Natural killer cell (primary cell): ENCODE measurements around the gene HLA-E. TPM values are rescaled to one million over a fixed set of nuclear protein-coding genes. Genes with fewer than 3 reads are reported as not detected.
"Not testable (repeated sequence)": the region's sequence is repeated elsewhere in the genome, so short reads cannot be mapped to it uniquely, and the experiment has no call there.

ENCODE experiments used
- ATAC-seq, 3 donors: fragments of 150-1000 bp in 2 of 3; fragments of 200-7000 bp in 1 of 3; cut with Tn5 transposase; 1 replicate in 1 of 3; 2 replicates in 2 of 3; pipeline ENCODE4 v1.10.0; 2021; ENCODE audit warnings: mild to moderate bottlenecking in 2 of 3, moderate library complexity in 2 of 3
- DNase-seq, 2 donors: peaks; one replicate each; pipeline versions ENCODE4 v3.0.0 to v3.0.0-alpha.2; 2013 to 2021; ENCODE audit warnings: mixed read lengths in 1 of 2
- H3K27ac ChIP-seq: one replicate; pipeline ENCODE4 v1.5.1; 2013; ENCODE audit warnings: mild to moderate bottlenecking, low read length
- H3K27me3 ChIP-seq: one replicate; pipeline ENCODE4 v1.6.1; 2013; ENCODE audit warnings: low read length; ENCODE audit not compliant: control insufficient read depth, insufficient read depth
- H3K36me3 ChIP-seq: one replicate; pipeline ENCODE4 v1.6.1; 2013; ENCODE audit warnings: low read length; ENCODE audit not compliant: control insufficient read depth, insufficient read depth
- H3K4me1 ChIP-seq: one replicate; pipeline ENCODE4 v1.6.1; 2013; ENCODE audit warnings: low read length; ENCODE audit not compliant: control insufficient read depth, insufficient read depth
- H3K4me3 ChIP-seq: one replicate; pipeline ENCODE4 v1.5.1; 2013; ENCODE audit warnings: low read length
- H3K9me3 ChIP-seq: one replicate; pipeline ENCODE4 v1.6.1; 2013; ENCODE audit warnings: low read length; ENCODE audit not compliant: control insufficient read depth, insufficient read depth
- H3K27ac Mint-ChIP-seq, 2 donors: one replicate each; pipeline ENCODE4 v1.8.0; 2022; ENCODE audit warnings: mild to moderate bottlenecking in 2 of 2, mixed read lengths in 2 of 2, moderate library complexity in 1 of 2
- H3K27me3 Mint-ChIP-seq, 2 donors: one replicate each; pipeline ENCODE4 v1.8.0; 2022; ENCODE audit warnings: low read depth in 2 of 2, mixed read lengths in 2 of 2
- H3K36me3 Mint-ChIP-seq: one replicate; pipeline ENCODE4 v1.8.0; 2022; ENCODE audit warnings: mixed read lengths
- H3K4me1 Mint-ChIP-seq, 2 donors: one replicate each; pipeline ENCODE4 v1.8.0; 2022; ENCODE audit warnings: mixed read lengths in 2 of 2
- H3K4me3 Mint-ChIP-seq: one replicate; pipeline ENCODE4 v1.8.0; 2022; ENCODE audit warnings: mild to moderate bottlenecking, moderate library complexity, mixed read lengths
- H3K9me3 Mint-ChIP-seq, 2 donors: one replicate each; pipeline ENCODE4 v1.8.0; 2022; ENCODE audit warnings: mixed read lengths in 2 of 2
- CTCF ChIP-seq: fragments of 200-600 bp; IDR thresholded peaks from one replicate; pipeline ENCODE4 v1.8.0; 2022; ENCODE audit warnings: antibody characterized with exemption
- WGBS: methylation state at CpG from one replicate; pipeline ENCODE4 v1.1.7; 2013; ENCODE audit warnings: missing lambda C conversion rate; ENCODE audit not compliant: insufficient coverage; 5-methylcytosine and 5-hydroxymethylcytosine counted together
- intact Hi-C: fragments of 100-400 bp; cut with micrococcal nuclease; formaldehyde crosslinking; loops from one replicate; pipeline ENCODE4 v1.14.2; 2022
- total RNA-seq, 4 donors: library from RNA; stranded (reverse); fragments of 120-200 nt in 1 of 4; gene quantifications; one replicate each; pipeline versions ENCODE4 v1.2.3 to v1.2.4, GENCODE V29; 2013 to 2022

HLA-E gene
- total RNA-seq, 3 donors from 2014 or later (not counting 1 experiment from before 2014, with no cell fraction given): 1,807 to 2,048 (median 1,904) TPM

GRCh38 chr6:30493643-30494250, 4.4 kb downstream of the HLA-E start:
- no peaks in the 10 kb centered on the region for H3K27me3 Mint-ChIP-seq
- WGBS: 65% methylated on average over 8 of the region's 8 CpGs
- Histone ChIP-seq H3K9me3 (no peaks in the 10 kb centered on the region), H3K4me1 (peaks cover 68% of the 10 kb centered on the region), H3K36me3 (peaks cover 42% of the 10 kb centered on the region), H3K27me3 (no peaks in the 10 kb centered on the region), H3K4me3 (no peak overlapping the region), H3K27ac (peak overlapping the region; percentile 42)
- peak overlapping the region; percentile 88 to 96 for H3K27ac Mint-ChIP-seq
- ATAC-seq (no peak), DNase-seq (peak in 1 of 2 donors; percentile 68)
- intact Hi-C loops: no loop called here
- peaks cover 30% of the 10 kb centered on the region for H3K36me3 Mint-ChIP-seq
- H3K4me1 Mint-ChIP-seq: peaks cover 74 to 80% of the 10 kb centered on the region in 2 donors
- TF ChIP-seq CTCF: peak; percentile 53
- H3K4me3 Mint-ChIP-seq: peak overlapping the region; percentile 97
- no peaks in the 10 kb centered on the region for H3K9me3 Mint-ChIP-seq

GRCh38 chr6:30494291-30494861, 5.1 kb downstream of the HLA-E start:
- WGBS: 39% methylated on average over 8 of the region's 8 CpGs
- Histone ChIP-seq H3K27ac (peak overlapping the region; percentile 42), H3K4me1 (peaks cover 64% of the 10 kb centered on the region), H3K4me3 (no peak overlapping the region), H3K27me3 (no peaks in the 10 kb centered on the region), H3K36me3 (peaks cover 42% of the 10 kb centered on the region), H3K9me3 (no peaks in the 10 kb centered on the region)
- no peak for TF ChIP-seq CTCF
- H3K27ac Mint-ChIP-seq: peak overlapping the region; percentile 88 to 96
- H3K4me3 Mint-ChIP-seq: peak overlapping the region; percentile 97
- DNase-seq (peak in 1 of 2 donors; percentile 69), ATAC-seq (no peak)
- H3K9me3 Mint-ChIP-seq: no peaks in the 10 kb centered on the region
- no peaks in the 10 kb centered on the region for H3K27me3 Mint-ChIP-seq
- intact Hi-C loops: no loop called here
- H3K36me3 Mint-ChIP-seq: peaks cover 30% of the 10 kb centered on the region
- peaks cover 68 to 75% of the 10 kb centered on the region in 2 donors for H3K4me1 Mint-ChIP-seq

- Histone ChIP-seq H3K36me3 (peaks cover 42% of the 10 kb centered on the region), H3K4me1 (peaks cover 65% of the 10 kb centered on the region)
- H3K27ac ChIP-seq, H3K9me3 ChIP-seq, H3K27me3 Mint-ChIP-seq, H3K27me3 ChIP-seq, ATAC-seq, intact Hi-C loops, DNase-seq, H3K4me3 ChIP-seq, H3K9me3 Mint-ChIP-seq: not testable (repeated sequence)
- Mint-ChIP-seq H3K4me3 (peak overlapping the region; percentile 97), H3K27ac (peak overlapping the region; percentile 88 to 96), H3K4me1 (peaks cover 67 to 73% of the 10 kb centered on the region in 2 donors), H3K36me3 (peaks cover 29% of the 10 kb centered on the region)
- 82% methylated on average over 4 of the region's 4 CpGs for WGBS
These were observed 5.8 kb downstream of the HLA-E start for GRCh38 chr6:30495060-30495459.

DNA sequence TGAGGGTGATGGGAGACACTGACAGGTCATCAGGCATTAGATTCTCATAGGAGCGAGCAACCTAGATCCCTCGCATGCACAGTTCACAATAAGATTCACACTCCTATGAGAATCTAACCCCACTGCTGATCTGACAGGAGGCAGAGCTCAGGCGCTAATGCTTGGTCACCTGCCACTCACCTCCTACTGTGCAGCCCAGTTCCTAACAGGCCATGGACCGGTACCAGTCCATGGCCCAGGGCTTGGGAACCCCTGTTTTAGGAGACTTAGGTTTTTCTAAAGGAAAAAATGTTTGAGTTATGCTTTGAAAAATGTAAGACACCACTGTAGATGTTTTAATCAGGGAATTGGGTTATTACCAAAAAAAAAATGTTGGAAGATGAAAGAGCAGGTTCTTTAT, 6.7 kb downstream of the HLA-E start:
- H3K27ac Mint-ChIP-seq: peak overlapping the region; percentile 88 to 96
- DNase-seq (peak in 1 of 2 donors; percentile 31), ATAC-seq (peak in 1 of 3 donors; percentile 13)
- peaks cover 20% of the 10 kb centered on the region for H3K36me3 Mint-ChIP-seq
- no peaks in the 10 kb centered on the region for H3K27me3 Mint-ChIP-seq
- intact Hi-C loops: no loop called here
- H3K9me3 ChIP-seq: no peaks in the 10 kb centered on the region
- H3K4me1 ChIP-seq: peaks cover 67% of the 10 kb centered on the region
- no peaks in the 10 kb centered on the region for H3K9me3 Mint-ChIP-seq
- peaks cover 67 to 71% of the 10 kb centered on the region in 2 donors for H3K4me1 Mint-ChIP-seq
- no peaks in the 10 kb centered on the region for H3K27me3 ChIP-seq
- H3K4me3 Mint-ChIP-seq: peak overlapping the region; percentile 37
- no peak overlapping the region for H3K4me3 ChIP-seq
- H3K27ac ChIP-seq: no peak overlapping the region
- WGBS: 98% methylated on average over 4 of the region's 4 CpGs
- H3K36me3 ChIP-seq: peaks cover 33% of the 10 kb centered on the region
- TF ChIP-seq CTCF: no peak

GRCh38 chr6:30497261-30497599, 7.9 kb downstream of the HLA-E start:
- over 99% methylated on average over 5 of the region's 5 CpGs for WGBS
- H3K9me3 Mint-ChIP-seq, H3K9me3 ChIP-seq, H3K27ac ChIP-seq, intact Hi-C loops, H3K27me3 Mint-ChIP-seq, ATAC-seq, H3K27me3 ChIP-seq, DNase-seq, H3K4me3 ChIP-seq: not testable (repeated sequence)
- peaks cover 21% of the 10 kb centered on the region for H3K36me3 ChIP-seq
- peak overlapping the region in 1 of 2 donors; percentile 96 for H3K27ac Mint-ChIP-seq
- H3K4me1 Mint-ChIP-seq: peaks cover 58 to 61% of the 10 kb centered on the region in 2 donors
- peaks cover 54% of the 10 kb centered on the region for H3K4me1 ChIP-seq
- peaks cover 15% of the 10 kb centered on the region for H3K36me3 Mint-ChIP-seq
- H3K4me3 Mint-ChIP-seq: peak overlapping the region; percentile 62
